Stimulated activated CD4-positive, alpha-beta T cell treated with anti-CD3 and anti-CD28 coated beads, Interleukin-1b, Interleukin-23, amount 100 ng/mL, for 48 hours (primary cell): ENCODE measurements around the gene TMEM132C.

ENCODE experiments used
- DNase-seq: peaks from one replicate; pipeline ENCODE4 v3.0.0-alpha.2; 2020

Gene TMEM132C

GRCh38 chr12:128619263-128619662 is 352.3 kb downstream of the TMEM132C start:
- DNase-seq, result no peak

DNA sequence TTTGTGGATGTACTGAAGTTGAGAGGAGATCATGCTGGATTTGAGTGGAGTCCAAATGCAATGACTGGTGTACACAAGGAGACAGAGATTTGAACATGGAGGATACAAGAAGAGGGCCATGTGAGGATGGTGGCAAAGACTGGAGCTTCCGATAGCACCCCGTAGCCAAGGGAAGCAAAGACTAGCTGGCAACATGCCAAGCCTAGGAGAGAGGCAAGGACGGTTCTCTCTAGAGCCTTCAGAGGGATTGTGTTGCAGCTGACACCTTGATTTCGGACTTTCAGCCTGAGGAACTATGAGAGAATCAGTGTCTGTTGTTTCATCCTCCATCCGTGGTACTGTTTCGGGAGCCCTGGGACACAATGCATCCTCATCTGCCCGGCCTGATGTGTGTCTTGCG is 354.3 kb downstream of the TMEM132C start:
- no peak for DNase-seq

- no peak for DNase-seq
Measured at GRCh38 chr12:128623748-128624147, 356.8 kb downstream of the TMEM132C start.

DNA sequence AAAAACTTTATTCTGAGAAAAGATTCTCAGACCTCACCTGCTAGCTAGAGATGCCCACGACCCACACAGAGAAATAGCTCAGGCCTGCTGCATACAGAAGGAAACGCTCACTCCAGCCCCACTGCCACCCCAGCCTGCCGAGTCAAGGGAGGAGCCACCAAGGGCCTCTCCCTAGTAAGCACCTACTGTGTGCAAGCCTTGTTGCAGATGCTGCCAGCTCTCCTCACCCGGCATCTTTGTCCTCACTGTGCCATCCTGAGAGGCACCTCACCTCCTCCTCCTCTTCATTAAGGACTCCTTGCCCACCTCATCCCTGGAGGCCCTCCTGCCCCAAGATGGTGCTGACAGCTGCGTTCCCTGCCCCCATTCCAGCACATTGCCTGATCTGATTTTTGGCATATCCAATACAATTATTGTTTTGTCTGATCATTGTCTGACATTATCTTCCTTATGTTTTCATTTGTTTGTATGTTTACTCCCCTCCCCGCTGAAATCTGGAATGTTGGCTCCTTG is 359.9 kb downstream of the TMEM132C start:
- no peak for DNase-seq

DNA sequence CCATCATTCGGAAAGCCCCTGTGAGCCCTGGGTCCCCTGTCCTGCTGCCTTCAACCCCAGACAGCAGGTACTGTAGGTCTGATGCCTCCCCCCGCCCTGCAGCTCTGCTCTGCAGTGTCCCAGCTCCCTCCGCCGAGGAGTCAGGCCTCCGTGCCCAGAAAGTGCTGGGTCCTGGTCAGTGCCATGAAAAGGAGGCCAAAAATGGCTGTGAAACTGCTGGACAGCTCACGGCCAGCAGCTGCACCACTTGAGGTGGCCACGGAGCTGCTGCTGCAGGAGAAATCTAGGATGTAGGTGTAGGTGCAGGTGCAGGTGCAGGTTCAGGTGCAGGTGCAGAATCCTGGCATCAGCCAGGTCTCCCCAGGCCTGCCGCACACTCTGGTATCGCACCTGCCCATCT is 360.7 kb downstream of the TMEM132C start:
- no peak for DNase-seq

DNA sequence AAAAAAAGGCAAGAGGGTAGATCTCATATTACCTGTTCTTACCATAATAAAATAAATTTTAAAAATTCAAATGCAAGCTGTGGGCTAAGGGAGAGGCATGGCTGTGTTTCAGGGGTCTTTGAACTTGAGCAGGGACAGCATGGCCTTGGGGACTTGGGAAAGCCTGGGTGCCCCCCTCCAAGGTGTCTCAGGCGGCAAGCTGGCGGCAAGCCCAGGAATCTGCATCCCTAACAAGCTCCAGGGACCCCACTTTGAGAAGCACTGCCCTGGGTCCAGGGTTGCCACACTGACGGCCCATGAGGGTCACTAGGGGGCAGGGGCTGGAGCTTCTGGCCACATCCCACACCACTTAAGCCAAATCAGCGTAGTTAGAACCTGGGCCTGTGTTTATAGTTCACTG is 363.0 kb downstream of the TMEM132C start:
- no peak for DNase-seq

DNA sequence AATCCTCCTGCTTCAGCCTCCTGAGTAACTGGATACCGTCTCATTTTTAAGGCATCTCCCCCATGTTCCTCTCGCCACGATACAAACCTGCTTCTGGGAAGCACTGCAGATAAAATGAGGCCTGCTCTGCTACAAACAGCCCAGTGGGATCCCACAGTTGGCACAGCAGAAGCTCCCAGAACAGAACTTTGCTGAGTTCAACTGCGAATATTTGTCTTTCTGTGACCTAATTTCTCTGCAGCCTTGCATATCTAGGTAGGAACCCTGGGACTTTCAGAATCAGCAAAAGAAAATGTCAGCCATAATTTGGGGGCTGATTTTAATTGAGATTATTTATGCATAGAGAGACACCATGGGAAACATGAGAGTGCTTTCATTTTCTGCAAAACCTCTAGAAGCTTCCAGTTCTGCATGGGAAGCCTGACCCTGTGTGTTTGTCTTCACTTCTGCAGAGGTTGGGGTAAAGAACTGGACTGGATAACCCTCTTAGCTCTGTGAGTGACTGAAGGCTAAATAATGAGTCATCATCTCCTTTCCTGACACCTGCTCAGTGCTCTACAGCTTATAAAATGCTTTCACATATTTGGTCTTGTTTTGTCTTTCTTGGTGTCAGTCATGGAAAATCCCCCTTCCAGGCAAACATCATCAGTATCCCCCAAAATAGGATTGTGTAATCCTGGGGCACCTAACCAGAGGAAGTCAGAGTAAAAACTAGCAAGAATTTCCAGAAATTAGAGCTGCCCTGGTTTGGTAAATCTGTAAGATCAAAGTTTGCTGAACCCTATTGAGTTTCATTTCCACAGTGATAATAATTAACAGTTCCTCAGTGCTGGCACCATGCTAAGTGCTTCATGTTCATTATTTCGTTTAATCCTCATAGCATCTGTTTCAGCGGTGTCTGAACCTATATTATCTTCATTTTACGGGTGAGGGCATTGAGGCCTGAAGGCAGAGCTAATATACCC is 371.0 kb downstream of the TMEM132C start:
- DNase-seq, result no peak

DNA sequence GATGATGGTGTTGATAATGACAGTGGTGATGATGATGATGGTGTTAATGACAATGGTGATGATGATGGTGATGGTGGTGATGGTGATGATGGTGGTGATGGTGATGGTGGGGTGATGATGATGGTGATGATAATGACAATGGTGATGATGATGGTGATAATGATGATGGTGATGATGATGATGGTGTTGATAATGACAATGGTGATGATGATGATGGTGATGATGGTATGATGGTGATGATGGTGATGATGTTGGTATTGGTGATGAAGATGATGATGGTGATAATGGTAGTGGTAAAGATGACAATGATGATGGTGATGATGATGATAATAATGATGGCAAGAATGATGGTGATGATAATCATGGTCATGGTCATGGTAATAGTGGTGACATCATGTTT is 372.1 kb downstream of the TMEM132C start:
- no peak for DNase-seq

- DNase-seq, result no peak
Measured at GRCh38 chr12:128643155-128643554, 376.2 kb downstream of the TMEM132C start.

DNA sequence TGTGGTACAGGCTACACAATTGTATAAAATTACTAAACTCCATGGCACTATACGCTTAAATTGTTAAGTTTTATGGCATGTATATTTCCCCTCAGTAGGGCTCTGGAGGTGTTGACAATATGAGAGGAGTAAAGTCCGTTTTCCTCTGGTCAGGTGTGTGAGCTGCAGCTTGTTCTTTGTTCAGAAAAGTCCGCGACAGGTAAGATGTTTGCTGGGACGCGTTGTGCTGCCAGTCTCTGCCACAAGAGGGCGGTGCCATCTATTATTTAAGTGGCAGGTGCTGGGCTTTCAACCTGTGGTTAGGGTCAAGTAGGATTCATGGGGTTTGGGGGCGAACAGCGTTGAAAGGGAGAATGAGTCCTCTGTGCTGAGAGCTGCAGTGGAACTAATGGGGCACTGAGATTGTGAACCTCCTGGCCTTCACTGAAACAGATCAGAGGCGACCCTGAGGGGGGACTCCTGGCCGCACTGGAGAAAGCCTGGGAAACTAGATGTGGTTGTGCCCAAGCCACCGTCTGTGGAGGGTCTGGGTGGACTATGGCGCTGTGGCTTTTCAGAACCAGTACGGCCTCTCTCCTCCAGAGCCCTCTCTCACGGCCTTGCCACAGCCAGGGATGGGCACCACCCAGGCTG is 377.8 kb downstream of the TMEM132C start:
- peak; percentile 8 for DNase-seq

- no peak for DNase-seq
Measured at GRCh38 chr12:128649902-128650301, 382.9 kb downstream of the TMEM132C start.

- DNase-seq, result no peak
Measured at GRCh38 chr12:128652136-128652751, 385.3 kb downstream of the TMEM132C start.

GRCh38 chr12:128654468-128654867 is 387.5 kb downstream of the TMEM132C start:
- no peak for DNase-seq

DNA sequence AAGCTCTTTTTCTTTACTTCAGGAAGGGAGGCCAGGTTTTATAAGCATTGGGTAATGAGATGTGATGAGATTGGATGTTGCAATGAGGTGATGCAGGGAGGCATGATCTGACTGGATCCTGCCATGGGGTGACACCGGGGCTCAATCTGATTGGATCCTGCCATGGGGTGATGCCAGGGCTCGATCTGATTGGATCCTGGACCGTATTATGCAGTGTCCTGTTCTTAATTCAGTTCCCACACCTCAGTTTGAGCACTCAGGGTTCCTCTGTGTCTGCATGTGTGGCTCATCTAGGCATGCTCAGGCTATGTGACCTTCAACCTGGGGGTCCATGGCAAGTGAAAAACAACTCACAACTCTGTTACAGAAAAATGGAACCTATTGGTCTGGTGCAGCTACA is 390.4 kb downstream of the TMEM132C start:
- no peak for DNase-seq

DNA sequence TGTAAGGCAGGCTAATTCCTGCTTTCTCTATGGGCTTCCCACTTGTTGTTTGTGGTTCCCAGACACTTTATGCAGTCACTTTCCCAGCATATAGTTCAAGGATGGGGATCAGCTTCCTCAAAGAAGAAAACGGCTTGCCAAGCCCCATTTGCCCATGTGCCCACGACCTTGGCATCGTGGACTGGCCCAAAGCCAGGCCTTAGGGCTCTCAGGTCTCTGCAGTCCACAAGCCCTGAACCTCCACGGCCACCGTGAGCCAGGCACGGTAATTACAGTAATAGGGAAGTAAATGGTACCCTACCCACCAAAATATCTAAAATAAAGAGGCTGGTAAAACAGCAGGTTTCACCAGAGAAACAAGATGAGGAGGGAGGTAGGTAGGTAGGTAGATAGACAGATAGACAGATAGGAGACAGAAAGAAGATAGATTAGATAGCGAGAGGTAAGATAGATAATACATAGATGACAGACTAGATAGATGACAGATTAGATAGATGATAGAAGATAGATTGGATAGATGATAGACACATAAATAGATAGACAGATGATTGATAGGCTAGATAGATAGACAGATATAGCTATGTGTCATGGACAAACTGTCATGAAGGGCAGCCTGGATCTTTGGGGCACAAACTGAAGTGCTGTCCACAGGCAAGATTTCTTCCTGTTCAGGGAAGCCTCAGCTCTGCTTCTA is 393.7 kb downstream of the TMEM132C start:
- no peak for DNase-seq

- no peak for DNase-seq
Measured at GRCh38 chr12:128661226-128661569, 394.2 kb downstream of the TMEM132C start.

DNA sequence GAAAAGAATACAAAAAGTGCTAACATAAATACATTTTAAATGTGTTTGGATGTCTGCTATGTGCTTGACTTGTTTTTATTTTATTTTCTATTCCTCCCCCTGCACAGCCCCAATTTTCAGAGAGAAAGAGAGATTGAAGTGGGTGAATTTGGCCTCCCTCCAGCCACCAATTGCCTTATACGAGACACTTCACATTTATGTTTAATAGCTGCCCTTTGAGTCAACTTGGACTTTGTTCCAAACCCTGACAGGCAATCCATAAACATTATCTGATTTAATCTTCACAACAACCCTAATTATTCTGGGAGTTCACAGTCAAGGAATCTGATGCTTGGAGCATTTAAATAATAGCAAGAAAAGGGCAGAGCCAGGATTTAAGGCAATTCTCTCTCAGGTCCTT is 395.1 kb downstream of the TMEM132C start:
- no peak for DNase-seq

GRCh38 chr12:128664501-128664900 is 397.5 kb downstream of the TMEM132C start:
- no peak for DNase-seq

- no peak for DNase-seq
Measured at GRCh38 chr12:128667193-128667592, 400.2 kb downstream of the TMEM132C start.

DNA sequence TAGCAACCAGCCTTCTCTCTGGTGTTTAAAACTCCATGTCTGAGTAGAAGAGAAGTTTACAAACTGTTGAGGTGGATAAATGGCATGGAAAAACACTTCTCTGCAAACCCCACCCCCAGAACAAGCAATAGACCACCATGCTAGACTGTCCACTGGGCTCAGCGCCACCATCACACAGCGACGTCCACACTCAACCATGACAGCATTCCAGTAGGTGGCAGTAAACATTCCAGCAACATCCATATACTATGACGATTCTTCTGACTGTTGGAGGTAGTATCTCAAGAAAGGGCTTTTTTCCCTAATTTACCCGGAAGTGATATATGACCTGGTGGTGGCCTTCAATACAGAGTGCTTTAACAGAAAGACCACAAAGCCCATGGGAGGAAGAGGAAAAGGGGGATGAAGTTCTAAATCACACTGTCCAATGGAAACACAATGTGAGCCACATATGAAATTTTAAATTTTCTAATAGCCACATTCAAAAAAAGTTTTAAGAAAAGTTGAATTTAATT is 404.6 kb downstream of the TMEM132C start:
- no peak for DNase-seq

DNA sequence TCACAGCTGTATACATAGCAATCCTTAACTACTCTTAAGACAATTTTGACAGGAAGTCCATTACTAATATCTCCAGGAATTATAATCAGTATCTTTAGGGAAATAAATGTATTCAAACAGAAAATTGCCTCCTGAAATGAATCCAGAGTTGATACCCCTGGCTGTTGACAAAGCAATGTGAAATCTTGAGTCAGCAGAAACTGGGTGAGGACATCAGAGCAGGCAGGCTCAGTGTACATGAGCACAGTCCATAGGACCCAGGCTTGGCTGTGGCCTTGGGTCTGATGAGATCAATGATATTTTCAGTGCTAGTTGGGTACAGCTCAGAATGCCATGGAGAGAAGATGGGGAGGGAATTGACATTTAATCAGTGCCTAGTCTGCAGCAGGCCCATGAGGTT is 405.5 kb downstream of the TMEM132C start:
- DNase-seq, result no peak

- DNase-seq, result no peak
Measured at GRCh38 chr12:128672893-128673292, 405.9 kb downstream of the TMEM132C start.

DNA sequence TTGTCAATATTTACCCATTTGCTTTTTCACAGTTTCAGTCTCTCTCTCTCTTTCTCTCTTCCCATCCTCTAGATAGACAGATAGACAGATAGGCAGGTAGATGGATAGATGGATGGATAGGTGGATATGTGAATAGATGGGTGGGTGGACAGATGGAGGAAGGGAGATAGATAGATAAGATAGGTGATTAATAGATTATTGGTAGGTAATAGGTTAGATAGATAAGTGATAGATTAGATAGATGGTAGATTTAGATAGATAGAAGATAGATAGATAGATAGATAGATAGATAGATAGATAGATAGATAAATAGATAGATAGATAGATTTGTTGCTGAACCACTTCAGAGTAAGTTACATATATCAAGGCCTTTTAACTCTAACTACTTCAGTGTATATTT is 408.6 kb downstream of the TMEM132C start:
- no peak for DNase-seq
